T47D (cell line): ENCODE measurements around the gene FAM200B.
A peak's percentile ranks its signal among the peaks of the same experiment; 100 is the strongest.

ENCODE experiments used
- DNase-seq, 2 experiments: peaks; one replicate each; pipeline versions ENCODE4 v3.0.0 to v3.0.0-alpha.2; 2011 to 2012; ENCODE audit warnings: low read depth in 1 of 2, low spot score in 1 of 2
- JUND ChIP-seq: IDR thresholded peaks from 2 replicates; pipeline ENCODE4 v1.6.1; 2012; ENCODE audit warnings: low read depth
- in situ Hi-C: cut with HindIII; loops from 2 replicates; pipeline ENCODE4 v1.10.0; 2016; ENCODE audit warnings: low sequenced_read_pairs, low pct_unique_long_range_greater_than_20kb

The FAM200B gene

DNA sequence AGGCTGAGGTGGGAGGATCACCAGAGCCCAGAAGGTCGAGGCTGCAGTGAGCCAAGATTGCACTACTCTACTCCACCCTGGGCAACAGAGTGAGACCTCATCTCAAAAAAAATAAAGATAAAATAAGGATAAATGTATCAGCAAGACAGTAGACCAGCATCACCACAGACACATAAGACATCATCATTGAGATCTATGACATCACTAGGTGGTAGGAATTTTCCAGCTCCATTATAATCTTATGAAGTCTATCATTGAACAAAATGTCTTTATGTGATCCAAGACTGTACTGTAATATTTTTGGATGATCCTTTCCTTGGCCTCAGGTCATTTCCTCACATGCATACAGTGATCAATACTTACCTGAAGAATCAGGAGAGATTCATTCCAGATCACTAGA is 8.3 kb upstream of the FAM200B start:
- no peak for TF ChIP-seq JUND
- in situ Hi-C loops = no loop called here
- no peak for DNase-seq

DNA sequence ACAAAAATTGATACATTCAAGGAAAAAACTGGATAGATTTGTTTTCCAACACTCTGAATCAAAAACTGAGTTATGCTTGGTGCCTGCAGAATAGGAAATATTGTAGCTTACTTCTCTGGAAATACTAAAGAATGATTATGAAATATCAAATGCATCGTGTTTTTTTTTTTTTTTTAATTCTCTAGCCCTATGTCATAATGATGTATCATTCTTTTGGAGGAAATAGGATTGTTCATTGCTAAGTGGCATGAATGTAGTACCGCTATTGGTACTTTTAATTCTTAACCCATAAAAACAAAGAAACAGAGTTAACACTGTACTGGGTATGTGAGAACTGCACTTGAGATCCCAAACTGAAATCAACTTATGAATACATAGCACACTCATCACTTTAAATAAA is 7.6 kb upstream of the FAM200B start:
- TF ChIP-seq JUND = no peak
- in situ Hi-C loops = no loop called here
- no peak for DNase-seq

DNA sequence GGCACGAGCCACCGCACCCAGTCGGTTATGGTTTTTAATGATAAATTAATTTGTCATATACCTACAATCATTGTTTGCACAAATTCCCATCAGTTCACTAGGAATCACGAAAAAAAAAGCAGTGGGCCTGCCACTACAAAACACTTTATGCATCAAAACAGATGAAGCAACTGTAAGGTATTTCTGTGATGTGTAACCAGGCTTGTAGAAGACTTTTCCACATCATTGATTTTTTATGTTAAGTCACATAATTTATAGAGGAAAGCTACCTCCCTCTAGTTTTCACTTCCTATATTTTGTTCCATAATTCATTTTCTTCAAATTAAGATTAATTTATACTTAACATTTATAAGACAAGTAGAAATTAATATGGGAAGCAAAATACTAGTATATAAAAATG is 6.7 kb upstream of the FAM200B start:
- in situ Hi-C loops = no loop called here
- TF ChIP-seq JUND = no peak
- DNase-seq = no peak

DNA sequence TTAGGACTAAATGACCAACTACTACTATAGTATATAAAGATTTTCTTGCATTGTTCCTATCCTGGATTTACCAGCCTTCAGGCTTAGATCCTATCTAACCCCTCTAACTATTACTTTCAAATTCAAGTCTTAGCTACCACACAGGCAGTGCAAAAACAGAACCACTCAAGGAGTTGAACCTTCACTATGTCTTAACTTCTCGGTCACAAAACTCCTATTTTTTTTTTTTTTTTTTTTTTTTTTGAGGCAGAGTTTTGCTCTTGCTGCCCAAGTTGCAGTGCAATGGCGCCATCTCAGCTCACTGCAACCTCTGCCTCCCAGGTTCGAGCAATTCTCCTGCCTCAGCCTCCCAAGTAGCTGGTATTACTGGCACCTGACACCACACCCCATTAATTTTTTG is 6.3 kb upstream of the FAM200B start:
- no peak for DNase-seq
- in situ Hi-C loops = no loop called here
- TF ChIP-seq JUND = no peak

DNA sequence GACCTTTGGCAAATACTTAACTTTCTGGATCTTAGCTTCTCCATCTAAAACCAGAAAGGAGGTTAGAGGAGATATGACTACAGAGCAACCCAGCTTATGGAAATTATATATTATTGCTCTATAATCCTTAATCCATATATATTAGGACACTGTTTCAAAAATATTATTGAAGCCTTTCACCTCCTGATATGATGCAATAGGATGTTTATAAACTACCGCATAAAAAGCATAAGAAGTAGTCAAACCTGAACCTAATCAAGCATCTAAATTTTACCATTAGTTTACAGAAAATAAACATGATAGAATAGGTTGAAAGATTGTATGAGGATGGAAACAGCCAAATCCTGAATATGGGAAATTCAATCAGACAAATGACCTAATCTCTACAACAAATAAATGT is 5.6 kb upstream of the FAM200B start:
- DNase-seq = no peak
- no peak for TF ChIP-seq JUND
- in situ Hi-C loops = no loop called here

DNA sequence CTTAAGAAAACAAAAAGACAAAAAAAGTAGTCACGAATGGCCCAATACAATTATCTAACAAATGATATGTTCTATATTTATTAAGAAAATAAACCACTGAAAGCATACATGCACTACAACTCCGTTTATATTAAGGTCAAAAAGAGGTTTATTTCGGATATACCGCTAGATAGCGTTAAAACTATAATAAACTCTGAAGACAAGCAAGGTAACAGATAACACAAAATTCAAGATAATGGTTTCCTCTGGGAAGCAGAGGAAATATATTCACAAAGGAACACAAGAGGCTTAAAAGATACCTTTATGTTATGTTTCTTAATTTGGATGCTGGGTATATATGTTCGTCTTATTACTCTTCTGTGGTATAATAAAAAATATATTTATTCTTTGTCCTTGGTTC is 4.7 kb upstream of the FAM200B start:
- in situ Hi-C loops = no loop called here

DNA sequence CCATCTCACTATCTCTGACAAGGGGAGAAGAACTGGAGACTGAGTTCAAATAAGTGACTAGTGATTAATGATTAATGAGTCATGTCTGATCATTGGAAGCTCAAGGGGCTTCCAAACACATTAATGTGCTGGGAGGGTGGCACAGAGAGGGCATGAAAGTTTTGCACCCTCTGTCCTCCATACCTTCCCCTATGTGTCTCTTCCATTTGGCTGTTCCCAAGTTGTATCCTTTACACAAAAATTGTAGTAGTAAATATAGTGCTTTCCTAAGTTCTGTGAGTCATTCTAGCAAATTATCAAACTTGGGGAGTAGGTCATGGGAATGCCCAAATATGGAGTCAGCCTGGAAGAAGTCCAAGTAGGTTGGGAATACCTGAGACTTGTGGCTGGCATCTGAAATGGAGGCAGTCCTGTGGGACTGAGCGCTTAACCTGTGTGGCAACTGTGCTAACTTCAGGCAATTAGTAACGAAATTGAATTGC is 4.1 kb upstream of the FAM200B start:
- DNase-seq = peak in 1 of 2 experiments; percentile 90
- in situ Hi-C loops = no loop called here

More for the DNA sequence above, 4.7 kb upstream of the FAM200B start:
- DNase-seq = no peak
- no peak for TF ChIP-seq JUND

DNA sequence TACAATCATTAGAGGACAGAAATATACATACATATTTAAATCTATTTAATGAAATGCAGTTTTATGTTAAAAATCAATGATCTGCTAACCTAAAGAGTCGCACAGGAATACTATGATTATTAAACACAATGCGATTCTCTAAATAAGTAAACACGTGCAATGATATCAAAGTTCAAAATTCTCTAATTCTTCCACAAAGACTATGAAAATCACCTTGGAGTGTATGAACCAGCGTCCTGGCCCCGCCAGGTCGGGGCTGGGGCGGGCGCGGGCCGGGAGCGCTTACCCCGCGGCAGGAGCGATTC is 608 bp upstream of the FAM200B start:
- DNase-seq = no peak
- in situ Hi-C loops = no loop called here
- TF ChIP-seq JUND = no peak

More for the DNA sequence above, 4.1 kb upstream of the FAM200B start:
- no peak for TF ChIP-seq JUND

DNA sequence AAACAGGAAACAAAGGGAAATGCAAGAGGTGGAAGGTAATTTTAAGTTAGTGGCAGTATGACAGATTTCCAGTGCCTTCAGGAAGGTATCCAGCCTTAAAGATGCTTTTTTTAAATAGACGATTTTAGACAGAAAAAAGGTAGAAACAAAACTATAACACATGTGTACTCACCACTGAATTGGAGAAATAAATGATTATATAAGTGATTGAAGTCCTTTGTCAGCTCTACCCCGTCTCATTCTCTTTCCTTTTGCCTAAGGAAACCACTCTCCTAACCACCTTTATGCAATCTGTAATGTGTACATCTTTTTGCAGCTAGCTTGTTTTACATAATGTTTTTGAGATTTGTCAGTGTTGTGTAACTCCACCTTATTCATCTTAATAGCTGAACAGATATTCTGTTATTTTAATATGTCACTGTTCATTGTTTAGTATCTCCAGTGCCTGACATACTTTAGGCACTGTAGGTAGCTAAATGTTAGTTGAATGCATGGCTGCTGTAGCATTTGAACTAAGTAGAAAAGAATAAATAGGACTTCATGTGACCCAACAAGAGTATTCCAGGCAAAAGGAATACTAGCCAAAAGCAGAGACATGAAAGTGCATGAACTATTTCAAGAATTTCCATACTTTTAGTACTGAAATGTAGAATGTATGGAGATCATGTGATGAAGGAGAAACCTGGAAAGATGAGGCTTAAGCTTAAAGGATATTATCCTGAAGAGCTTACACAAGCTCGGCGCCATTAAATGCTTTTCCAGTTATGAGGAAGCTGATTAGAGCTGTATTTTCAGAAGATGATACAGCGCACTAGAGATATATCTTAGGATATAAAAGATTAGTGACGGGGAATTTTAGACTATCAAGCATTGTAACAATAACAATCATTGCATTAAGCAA is 865 bp downstream of the FAM200B start:
- TF ChIP-seq JUND = no peak
- in situ Hi-C loops = no loop called here
- no peak for DNase-seq

DNA sequence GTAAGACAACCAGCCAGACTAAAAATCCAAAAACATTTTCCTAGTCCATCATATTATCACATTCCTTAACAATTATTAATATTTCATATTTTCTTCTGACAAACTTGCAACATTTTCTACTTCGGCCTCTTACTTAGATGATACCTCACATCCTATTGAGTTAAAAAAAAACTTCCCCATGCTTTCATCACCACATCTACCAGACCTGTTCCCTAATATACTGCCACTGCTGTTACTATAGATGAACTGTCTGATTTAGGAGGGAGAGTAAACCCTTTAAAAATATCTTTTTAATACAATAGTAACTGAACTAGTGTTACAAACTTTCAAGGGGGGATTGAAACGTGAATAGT is 1.5 kb downstream of the FAM200B start:
- no peak for DNase-seq
- no peak for TF ChIP-seq JUND
- in situ Hi-C loops = no loop called here

DNA sequence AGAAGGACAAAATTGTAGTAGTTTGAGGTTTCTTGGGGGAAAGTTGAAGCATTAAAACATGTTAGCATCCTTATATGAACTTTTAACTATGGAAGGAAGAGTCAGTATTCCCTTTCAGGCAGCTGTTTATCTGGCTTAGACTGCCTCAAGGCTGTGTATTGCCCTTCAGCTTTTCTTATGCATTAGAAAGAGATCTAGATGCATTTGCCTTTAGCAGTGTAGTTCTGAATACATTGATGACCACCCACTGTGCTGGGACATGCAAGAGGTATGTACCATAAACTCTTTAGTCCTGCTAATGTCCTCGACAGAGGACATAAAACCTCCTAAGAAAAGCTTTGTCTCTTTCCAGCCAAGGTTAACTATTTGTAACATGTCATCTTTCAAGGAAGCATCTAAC is 2.9 kb downstream of the FAM200B start:
- no peak for DNase-seq
- TF ChIP-seq JUND = no peak
- in situ Hi-C loops = no loop called here

DNA sequence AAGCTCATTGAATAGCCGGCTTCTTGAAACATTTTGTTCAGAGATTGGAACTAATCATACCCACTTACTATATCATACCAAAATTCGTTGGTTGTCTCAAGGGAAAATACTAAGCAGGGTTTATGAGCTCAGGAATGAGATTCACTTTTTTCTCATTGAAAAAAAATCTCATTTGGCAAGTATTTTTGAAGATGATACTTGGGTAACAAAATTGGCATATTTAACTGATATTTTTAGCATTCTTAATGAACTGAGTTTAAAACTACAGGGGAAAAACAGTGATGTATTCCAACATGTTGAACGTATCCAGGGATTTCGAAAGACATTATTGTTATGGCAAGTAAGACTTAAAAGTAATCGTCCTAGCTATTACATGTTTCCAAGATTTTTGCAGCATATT is 6.4 kb downstream of the FAM200B start:
- no peak for DNase-seq
- in situ Hi-C loops = no loop called here
- no peak for TF ChIP-seq JUND

DNA sequence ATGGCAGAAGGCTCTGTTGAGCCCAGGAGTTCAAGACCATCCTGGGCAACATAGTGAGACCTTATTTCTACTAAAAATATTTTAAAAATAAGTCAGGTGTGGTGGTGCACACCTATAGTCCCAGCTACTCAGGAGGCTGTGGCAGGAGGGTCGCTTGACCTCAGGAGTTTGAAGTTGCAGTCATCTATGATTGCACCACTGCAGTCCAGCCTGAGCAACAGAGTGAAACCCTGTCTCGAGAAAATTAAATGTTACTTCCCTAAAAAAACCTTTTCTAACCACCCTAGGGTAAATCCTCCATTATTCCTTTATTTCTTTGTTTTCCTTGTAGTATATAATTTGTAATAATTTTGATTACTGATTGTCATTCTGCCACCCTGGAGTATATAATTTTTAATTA is 7.9 kb downstream of the FAM200B start:
- DNase-seq = no peak
- no peak for TF ChIP-seq JUND
- in situ Hi-C loops = no loop called here
